ENCODE results near the gene FTO. TPM values are rescaled to one million over a fixed set of nuclear protein-coding genes. Genes with fewer than 3 reads are reported as not detected.
A peak's percentile ranks its signal among the peaks of the same experiment; 100 is the strongest.
"Not testable (repeated sequence)": the region's sequence is repeated elsewhere in the genome, so short reads cannot be mapped to it uniquely, and the experiment has no call there.

FTO gene
- polyA plus RNA-seq, 3 donors from 2014 or later: 61.3 to 106 (median 65.1) TPM

GRCh38 chr16:53686710-53687109, 17.2 kb upstream of the FTO start:
- H3K27ac Mint-ChIP-seq: no peak overlapping the region
- no peaks in the 10 kb centered on the region for H3K27me3 Mint-ChIP-seq (ENCODE audit: low read depth in 3 of 3)
- H3K36me3 Mint-ChIP-seq: peaks cover 12 to 37% (median 21%) of the 10 kb centered on the region in 3 donors
- no peak overlapping the region for H3K4me3 Mint-ChIP-seq
- H3K4me1 Mint-ChIP-seq: no peaks in the 10 kb centered on the region
- H3K9me3 Mint-ChIP-seq: no peaks in the 10 kb centered on the region
- no peak for DNase-seq

GRCh38 chr16:53689636-53690035, 14.3 kb upstream of the FTO start:
- no peaks in the 10 kb centered on the region for H3K9me3 Mint-ChIP-seq
- no peak overlapping the region for H3K27ac Mint-ChIP-seq
- H3K4me3 Mint-ChIP-seq: no peak overlapping the region
- no peaks in the 10 kb centered on the region for H3K27me3 Mint-ChIP-seq (ENCODE audit: low read depth in 3 of 3)
- no peaks in the 10 kb centered on the region for H3K4me1 Mint-ChIP-seq
- no peak for DNase-seq
- H3K36me3 Mint-ChIP-seq: peaks cover 7 to 27% (median 10%) of the 10 kb centered on the region in 3 donors

GRCh38 chr16:53690771-53691170, 13.2 kb upstream of the FTO start:
- Mint-ChIP-seq H3K9me3 (no peaks in the 10 kb centered on the region), H3K27ac (no peak overlapping the region), H3K36me3 (peaks cover 4 to 18% (median 7%) of the 10 kb centered on the region in 3 donors), H3K27me3 (ENCODE audit: low read depth in 3 of 3) (no peaks in the 10 kb centered on the region), H3K4me1 (no peaks in the 10 kb centered on the region), H3K4me3 (no peak overlapping the region)
- DNase-seq: no peak

- Mint-ChIP-seq H3K36me3 (peaks cover 7 to 11% (median 8%) of the 10 kb centered on the region in 3 donors), H3K9me3 (no peaks in the 10 kb centered on the region), H3K4me1 (no peaks in the 10 kb centered on the region), H3K27ac (no peak overlapping the region), H3K4me3 (no peak overlapping the region), H3K27me3 (ENCODE audit: low read depth in 3 of 3) (no peaks in the 10 kb centered on the region)
- no peak for DNase-seq
Observed at GRCh38 chr16:53692146-53692545, 11.8 kb upstream of the FTO start.

GRCh38 chr16:53693320-53693719, 10.6 kb upstream of the FTO start:
- H3K27ac Mint-ChIP-seq: no peak overlapping the region
- H3K4me1 Mint-ChIP-seq: no peaks in the 10 kb centered on the region
- H3K27me3 Mint-ChIP-seq (ENCODE audit: low read depth in 3 of 3): no peaks in the 10 kb centered on the region
- H3K9me3 Mint-ChIP-seq: no peaks in the 10 kb centered on the region
- no peak overlapping the region for H3K4me3 Mint-ChIP-seq
- no peak for DNase-seq
- peaks cover 7 to 11% (median 8%) of the 10 kb centered on the region in 3 donors for H3K36me3 Mint-ChIP-seq

GRCh38 chr16:53695070-53695469, 8.9 kb upstream of the FTO start:
- H3K27me3 Mint-ChIP-seq (ENCODE audit: low read depth in 3 of 3): no peaks in the 10 kb centered on the region
- H3K36me3 Mint-ChIP-seq: peaks cover 7 to 11% (median 8%) of the 10 kb centered on the region in 3 donors
- no peak for DNase-seq
- no peaks in the 10 kb centered on the region for H3K9me3 Mint-ChIP-seq
- no peak overlapping the region for H3K4me3 Mint-ChIP-seq
- H3K4me1 Mint-ChIP-seq: no peaks in the 10 kb centered on the region
- H3K27ac Mint-ChIP-seq: no peak overlapping the region

- H3K27ac Mint-ChIP-seq; H3K4me1 Mint-ChIP-seq; H3K9me3 Mint-ChIP-seq; H3K4me3 Mint-ChIP-seq; H3K27me3 Mint-ChIP-seq (ENCODE audit: low read depth in 3 of 3); DNase-seq; H3K36me3 Mint-ChIP-seq: not testable (repeated sequence)
Observed at GRCh38 chr16:53698271-53698670, 5.7 kb upstream of the FTO start.

- DNase-seq: peak in 1 of 3 donors; percentile 3
- H3K27me3 Mint-ChIP-seq (ENCODE audit: low read depth in 3 of 3): peaks cover 0 to 5% (median 0%) of the 10 kb centered on the region in 3 donors
- peaks cover 20 to 29% of the 10 kb centered on the region in 2 donors for H3K4me1 Mint-ChIP-seq
- peaks cover 0 to 4% (median 0%) of the 10 kb centered on the region in 3 donors for H3K36me3 Mint-ChIP-seq
- peak overlapping the region; percentile 89 to 97 (median 92) for H3K27ac Mint-ChIP-seq
- peaks cover 0 to 3% (median 0%) of the 10 kb centered on the region in 6 donors for H3K9me3 Mint-ChIP-seq
- peak overlapping the region; percentile 92 to 100 (median 95) for H3K4me3 Mint-ChIP-seq
Observed at GRCh38 chr16:53704445-53704813, 473 bp downstream of the FTO start.

GRCh38 chr16:53707671-53708070, 3.7 kb downstream of the FTO start:
- Mint-ChIP-seq H3K9me3 (peaks cover 0 to 3% (median 0%) of the 10 kb centered on the region in 6 donors), H3K36me3 (peaks cover 0 to 4% (median 1%) of the 10 kb centered on the region in 3 donors), H3K4me1 (peaks cover 20 to 29% of the 10 kb centered on the region in 2 donors), H3K27ac (no peak overlapping the region), H3K4me3 (no peak overlapping the region), H3K27me3 (ENCODE audit: low read depth in 3 of 3) (peaks cover 0 to 5% (median 0%) of the 10 kb centered on the region in 3 donors)
- no peak for DNase-seq

- Mint-ChIP-seq H3K9me3 (peaks cover 0 to 3% (median 0%) of the 10 kb centered on the region in 6 donors), H3K36me3 (peaks cover 0 to 4% (median 3%) of the 10 kb centered on the region in 3 donors), H3K4me3 (no peak overlapping the region), H3K27me3 (ENCODE audit: low read depth in 3 of 3) (peaks cover 0 to 5% (median 0%) of the 10 kb centered on the region in 3 donors), H3K27ac (no peak overlapping the region), H3K4me1 (peaks cover 20 to 29% of the 10 kb centered on the region in 2 donors)
- DNase-seq: no peak
Observed at GRCh38 chr16:53708490-53708889, 4.5 kb downstream of the FTO start.

GRCh38 chr16:53711390-53711789, 7.4 kb downstream of the FTO start:
- H3K9me3 Mint-ChIP-seq: peaks cover 0 to 3% (median 0%) of the 10 kb centered on the region in 6 donors
- no peak overlapping the region for H3K4me3 Mint-ChIP-seq
- no peak overlapping the region for H3K27ac Mint-ChIP-seq
- no peak for DNase-seq
- no peaks in the 10 kb centered on the region for H3K27me3 Mint-ChIP-seq (ENCODE audit: low read depth in 3 of 3)
- H3K36me3 Mint-ChIP-seq: peaks cover 0 to 4% (median 3%) of the 10 kb centered on the region in 3 donors
- peaks cover 0 to 10% of the 10 kb centered on the region in 2 donors for H3K4me1 Mint-ChIP-seq

- no peaks in the 10 kb centered on the region for H3K27me3 Mint-ChIP-seq (ENCODE audit: low read depth in 3 of 3)
- H3K4me3 Mint-ChIP-seq: no peak overlapping the region
- no peak overlapping the region for H3K27ac Mint-ChIP-seq
- peaks cover 0 to 3% (median 0%) of the 10 kb centered on the region in 6 donors for H3K9me3 Mint-ChIP-seq
- no peak for DNase-seq
- H3K4me1 Mint-ChIP-seq: peaks cover 0 to 8% of the 10 kb centered on the region in 2 donors
- peaks cover 0 to 4% (median 3%) of the 10 kb centered on the region in 3 donors for H3K36me3 Mint-ChIP-seq
Observed at GRCh38 chr16:53712065-53712464, 8.1 kb downstream of the FTO start.

GRCh38 chr16:53713403-53714204, 9.6 kb downstream of the FTO start:
- H3K9me3 Mint-ChIP-seq: no peaks in the 10 kb centered on the region
- peaks cover 0 to 8% of the 10 kb centered on the region in 2 donors for H3K4me1 Mint-ChIP-seq

GRCh38 chr16:53714205-53715022, 10.5 kb downstream of the FTO start:
- DNase-seq: no peak
- Mint-ChIP-seq H3K4me3 (no peak overlapping the region), H3K27ac (no peak overlapping the region), H3K36me3 (peaks cover 0 to 3% (median 0%) of the 10 kb centered on the region in 3 donors), H3K4me1 (peaks cover 0 to 8% of the 10 kb centered on the region in 2 donors), H3K9me3 (no peaks in the 10 kb centered on the region), H3K27me3 (ENCODE audit: low read depth in 3 of 3) (no peaks in the 10 kb centered on the region)

More at GRCh38 chr16:53713403-53714204, 9.6 kb downstream of the FTO start:
- Mint-ChIP-seq H3K4me3 (no peak overlapping the region), H3K27ac (no peak overlapping the region), H3K27me3 (ENCODE audit: low read depth in 3 of 3) (no peaks in the 10 kb centered on the region), H3K36me3 (peaks cover 0 to 4% (median 3%) of the 10 kb centered on the region in 3 donors)
- DNase-seq: no peak

Measured in immature natural killer cell (primary cell).